NCI-H526 treated with DMSO at 0.1 percent for 48 hours (cell line): ENCODE results near the gene SUCO.
"Not testable (repeated sequence)": the region's sequence is repeated elsewhere in the genome, so short reads cannot be mapped to it uniquely, and the experiment has no call there.

ENCODE experiments used
- DNase-seq: peaks from one replicate; lab custom pipeline; 2025; lab: John Stamatoyannopoulos, UW

Gene SUCO

GRCh38 chr1:172607145-172607544 is 74.2 kb downstream of the SUCO start:
- DNase-seq, result no peak

DNA sequence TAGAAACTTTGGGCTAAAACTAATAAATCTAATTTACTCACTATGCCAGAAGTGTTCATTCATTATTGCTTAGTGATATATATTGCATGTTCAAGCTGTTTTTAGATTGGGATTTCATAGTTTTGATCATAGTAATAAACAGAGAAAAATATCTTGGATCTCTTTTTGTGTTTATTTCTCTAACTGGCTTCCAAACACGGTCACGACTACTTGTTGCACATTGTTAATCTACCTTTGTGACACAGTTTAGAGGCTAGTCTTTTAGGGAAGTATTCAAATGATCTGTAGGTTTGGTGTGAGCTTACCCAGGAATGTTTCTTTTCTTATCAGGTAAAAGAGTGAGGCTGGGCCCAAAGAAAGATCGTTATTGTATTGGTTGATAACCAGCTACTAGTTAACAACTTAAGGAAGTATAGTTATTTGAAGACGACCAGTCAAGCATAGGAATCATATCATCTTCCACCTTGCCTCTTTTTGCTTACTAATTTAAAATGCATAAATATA is 75.2 kb downstream of the SUCO start:
- DNase-seq, result no peak

DNA sequence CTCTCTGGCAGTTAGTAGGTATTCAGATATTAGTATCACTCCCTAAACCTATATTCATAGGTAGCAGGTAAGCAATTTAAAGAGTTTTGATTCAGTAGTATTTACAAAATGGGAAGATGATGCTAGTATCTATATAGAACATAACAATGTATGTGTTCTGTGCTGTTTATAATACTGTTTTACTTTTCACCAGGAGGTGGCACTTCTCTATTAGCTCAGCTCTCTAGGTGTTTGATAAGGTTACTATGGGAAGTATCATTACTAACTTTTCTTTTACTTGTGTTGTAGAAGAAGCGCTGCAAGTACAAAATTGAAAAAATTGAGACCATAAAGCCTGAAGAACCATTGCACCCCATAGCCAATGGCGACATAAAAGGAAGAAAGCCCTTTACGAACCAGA is 76.6 kb downstream of the SUCO start:
- peak; percentile 27 for DNase-seq

- DNase-seq, result no peak
Measured at GRCh38 chr1:172612478-172612877, 79.5 kb downstream of the SUCO start.

- DNase-seq, result no peak
Measured at GRCh38 chr1:172613294-172613693, 80.3 kb downstream of the SUCO start.

DNA sequence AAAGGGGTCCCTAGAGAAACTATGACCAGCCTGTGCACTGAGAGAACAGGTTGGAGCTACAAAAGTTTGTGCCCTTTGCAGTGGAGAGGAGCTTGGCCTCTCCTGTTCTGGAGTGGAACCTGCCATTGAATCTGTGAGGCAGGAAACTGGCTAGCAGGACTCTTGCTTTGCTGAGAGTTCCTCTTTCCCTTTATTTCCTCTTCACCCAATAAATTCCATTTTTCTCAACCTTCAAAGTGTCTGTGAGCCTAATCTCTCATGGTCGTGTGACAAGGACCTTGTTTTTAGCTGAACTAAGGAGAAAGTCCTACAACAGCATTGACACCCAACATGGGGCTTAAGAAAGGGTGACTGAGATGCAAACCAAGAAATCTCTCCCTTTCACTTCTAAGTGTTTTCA is 83.2 kb downstream of the SUCO start:
- DNase-seq, result no peak

DNA sequence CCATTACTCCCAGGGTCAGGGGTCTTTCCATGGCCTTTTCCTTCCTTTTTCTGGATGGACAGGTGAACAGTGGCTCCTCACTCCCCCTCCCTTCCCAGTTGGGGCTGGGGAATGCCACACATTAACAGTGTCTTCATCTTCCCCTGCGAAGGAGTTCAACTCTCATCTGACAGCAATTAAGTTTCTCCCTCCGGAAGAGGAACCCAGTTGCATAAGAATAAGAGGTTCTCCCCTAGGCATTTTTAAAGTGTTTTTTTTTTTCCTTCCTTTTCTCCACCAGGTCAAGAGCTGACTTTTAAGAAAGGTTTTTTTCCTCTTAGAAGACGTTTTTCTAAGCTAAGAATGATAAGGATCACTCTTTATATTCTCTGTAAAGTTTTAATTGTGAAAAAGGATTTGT is 83.7 kb downstream of the SUCO start:
- DNase-seq, result no peak

- not testable (repeated sequence) for DNase-seq
Measured at GRCh38 chr1:172620603-172621002, 87.7 kb downstream of the SUCO start.

DNA sequence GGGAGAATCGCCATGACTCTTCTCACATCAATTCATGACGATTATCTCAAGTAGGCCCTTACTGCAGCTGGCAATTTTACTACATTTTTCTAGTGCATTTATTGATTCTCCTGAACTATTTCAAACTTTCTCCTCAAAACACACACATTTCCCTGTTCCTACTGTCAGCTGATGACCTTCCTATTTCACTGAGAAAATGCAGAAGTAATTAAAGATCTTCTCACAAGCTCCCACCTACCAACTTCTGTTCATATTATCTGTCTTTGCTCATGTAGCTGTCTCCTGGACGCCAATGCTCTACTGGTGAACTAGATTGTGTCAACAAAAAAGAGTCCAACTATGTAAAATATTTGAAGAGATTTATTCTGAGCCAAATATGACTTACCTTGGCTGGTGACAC is 89.6 kb downstream of the SUCO start:
- no peak for DNase-seq

DNA sequence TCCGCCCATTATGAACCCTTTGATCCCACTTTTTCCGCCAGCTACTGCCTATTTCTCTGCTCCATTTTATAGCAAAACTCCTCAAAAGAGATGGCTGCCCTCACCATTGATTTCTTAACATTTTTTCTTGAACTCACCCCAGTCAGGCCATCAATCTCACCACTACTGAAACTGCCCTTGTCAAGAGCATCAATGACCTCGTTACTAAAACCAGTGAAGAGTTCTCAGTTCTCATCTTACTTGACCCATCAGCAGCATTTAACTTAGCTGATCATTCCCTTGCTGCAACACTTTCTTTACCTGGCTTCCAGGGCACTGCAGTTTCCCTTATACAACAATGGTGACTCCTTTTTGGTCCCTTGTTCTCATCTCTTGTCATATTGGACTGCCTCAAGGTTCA is 90.8 kb downstream of the SUCO start:
- no peak for DNase-seq

- DNase-seq, result no peak
Measured at GRCh38 chr1:172626845-172627244, 93.9 kb downstream of the SUCO start.

GRCh38 chr1:172627702-172628101 is 94.8 kb downstream of the SUCO start:
- DNase-seq, result no peak

DNA sequence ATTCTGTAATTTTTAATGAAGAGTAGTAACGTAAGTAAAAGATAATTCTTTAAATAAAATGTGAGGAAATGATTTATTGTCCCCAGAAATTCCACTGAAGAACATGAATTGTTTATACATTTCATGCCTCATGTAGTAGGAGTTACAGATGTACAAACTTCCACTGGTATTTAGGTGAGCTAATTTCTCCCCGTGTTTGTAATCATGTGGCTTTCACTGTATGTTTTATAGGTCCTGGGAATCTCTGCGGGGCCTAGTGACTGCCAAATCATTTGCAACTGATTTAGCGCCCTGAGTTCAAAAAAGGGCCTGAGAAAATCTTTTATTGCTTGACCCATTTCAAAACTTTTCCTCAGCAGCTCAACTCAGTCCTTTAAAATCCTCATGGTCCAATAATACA is 95.5 kb downstream of the SUCO start:
- no peak for DNase-seq

GRCh38 chr1:172629170-172629569 is 96.2 kb downstream of the SUCO start:
- no peak for DNase-seq

DNA sequence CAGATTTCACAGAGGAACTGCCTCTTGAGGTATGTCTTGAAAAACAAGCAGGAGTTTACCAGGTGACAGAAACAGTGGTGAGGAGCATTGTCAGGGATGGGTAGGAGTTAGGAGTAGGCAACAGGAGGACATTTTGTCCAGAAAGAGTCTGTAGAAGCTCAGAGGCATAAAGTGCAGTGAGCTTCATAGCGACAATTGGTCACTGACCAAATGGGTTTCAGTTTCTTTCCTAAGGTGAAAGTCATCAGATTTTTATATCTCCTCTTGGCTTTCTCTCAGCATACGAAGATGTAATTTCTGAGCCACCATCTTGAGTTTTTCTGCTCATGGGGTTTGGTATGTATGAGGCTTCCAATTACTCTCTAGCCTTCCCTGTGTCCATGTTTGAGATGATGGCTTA is 96.7 kb downstream of the SUCO start:
- DNase-seq, result no peak

GRCh38 chr1:172630056-172630818 is 97.3 kb downstream of the SUCO start:
- no peak for DNase-seq

- DNase-seq, result no peak
Measured at GRCh38 chr1:172630868-172631267, 97.9 kb downstream of the SUCO start.

- no peak for DNase-seq
Measured at GRCh38 chr1:172637522-172637921, 104.6 kb downstream of the SUCO start.

DNA sequence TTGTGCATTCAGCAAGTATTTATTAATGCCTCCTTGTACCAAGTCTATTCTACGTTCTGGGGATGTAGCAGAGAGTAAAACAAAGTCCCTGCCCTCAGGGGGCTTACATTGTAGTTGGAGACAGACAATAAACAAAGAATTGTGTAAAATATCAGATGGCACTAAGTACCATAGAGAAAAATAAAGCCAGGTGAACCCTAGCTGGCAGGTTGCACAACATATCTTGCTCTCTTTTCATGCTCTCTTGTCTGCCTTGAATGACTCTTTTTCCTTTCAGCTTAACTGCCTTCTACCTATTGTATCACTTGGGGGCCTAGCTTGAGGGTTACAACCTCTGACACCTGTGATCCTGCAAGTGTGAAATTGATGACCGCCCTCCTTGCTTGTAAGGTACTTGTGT is 105.3 kb downstream of the SUCO start:
- no peak for DNase-seq

DNA sequence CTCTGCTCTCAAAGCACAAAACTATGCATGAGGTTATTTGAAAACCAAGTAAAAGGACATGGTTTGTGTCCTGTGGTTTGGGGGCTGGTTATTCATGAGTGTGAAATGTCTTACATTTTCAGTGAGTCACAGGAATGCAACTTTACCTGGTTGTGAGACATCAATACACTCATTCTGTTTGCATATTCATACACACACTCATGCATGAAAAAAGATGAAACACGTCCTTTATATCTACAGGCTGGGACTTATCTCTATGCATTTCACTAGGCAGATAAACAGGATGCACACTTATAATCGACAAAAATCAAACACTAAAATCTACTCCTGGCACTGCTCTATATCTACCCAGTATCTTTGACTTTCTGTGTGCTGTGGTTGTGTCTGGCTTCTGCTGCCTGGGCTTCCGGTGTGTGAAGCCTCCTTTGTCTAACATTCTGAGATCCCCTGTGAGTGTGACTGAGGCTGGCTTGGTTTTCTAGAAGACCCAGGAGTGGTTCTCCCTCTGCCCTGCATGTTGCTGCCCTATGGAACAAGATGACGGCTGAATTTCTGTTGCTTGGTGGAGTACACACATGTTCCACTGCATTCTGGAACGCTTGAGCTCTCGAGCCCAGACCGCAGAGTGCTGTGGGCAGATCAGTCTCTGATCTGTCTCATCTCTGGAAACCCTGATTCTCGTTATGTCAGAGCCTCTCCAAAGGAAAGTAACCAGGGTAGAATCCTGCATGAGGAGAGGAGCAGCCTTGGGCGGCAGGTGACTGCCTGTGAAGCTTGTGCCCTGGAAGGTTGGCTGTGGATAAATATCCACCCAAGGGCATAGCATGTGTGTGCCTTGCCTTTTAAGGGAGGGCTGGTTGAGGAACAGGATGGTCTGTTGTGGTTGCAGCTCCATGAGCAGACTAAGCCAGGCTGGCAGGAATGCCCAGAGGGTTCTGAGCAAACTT is 106.2 kb downstream of the SUCO start:
- peak; percentile 86 for DNase-seq

DNA sequence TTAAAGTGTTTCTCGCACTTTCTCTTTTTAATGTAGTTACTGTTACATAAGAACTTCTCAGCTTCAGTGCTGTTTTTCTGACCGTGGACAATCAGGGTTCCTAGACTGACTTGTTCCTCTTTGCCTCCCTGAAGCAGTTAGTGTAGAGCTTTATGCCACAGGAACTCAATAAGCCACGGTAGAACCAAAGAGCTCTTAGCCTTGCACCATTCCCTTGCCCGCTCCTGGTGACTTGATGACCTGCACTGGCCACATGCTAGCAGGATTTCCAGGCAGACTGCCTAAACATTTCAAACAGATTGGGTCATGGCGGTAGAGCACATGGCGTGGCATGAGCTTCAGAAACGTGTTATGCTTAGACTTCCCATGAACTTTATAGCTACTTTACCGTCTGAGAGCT is 107.2 kb downstream of the SUCO start:
- DNase-seq, result no peak

DNA sequence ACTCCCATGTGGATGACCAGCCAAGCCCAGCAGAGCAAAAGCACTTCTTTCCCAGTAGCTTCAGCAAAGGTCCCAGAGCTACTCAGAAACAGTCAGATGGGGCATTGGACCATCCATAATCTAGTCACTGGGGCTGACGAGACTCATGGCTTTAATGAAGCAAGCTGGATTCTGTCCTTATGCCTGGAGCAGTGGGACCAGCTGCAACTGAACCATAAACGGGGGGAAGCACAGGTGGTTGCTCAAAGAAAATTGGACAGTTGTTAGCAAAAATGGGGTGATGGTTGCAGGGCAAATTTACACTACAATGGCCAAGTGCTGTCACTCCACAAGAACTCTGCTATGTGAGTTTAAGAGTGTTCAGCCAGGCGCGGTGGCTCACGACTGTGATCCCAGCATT is 108.5 kb downstream of the SUCO start:
- no peak for DNase-seq

- DNase-seq, result no peak
Measured at GRCh38 chr1:172642970-172643369, 110.0 kb downstream of the SUCO start.
